RWPE1 (cell line): Measurements from ENCODE around the gene NUMA1.

ENCODE experiments used
- CTCF ChIA-PET: fragments of 350-600 bp; sonication (Branson Sonifier 250); formaldehyde crosslinking; extraction: SDS; loops from one replicate; lab custom pipeline; 2021; lab: Yijun Ruan, JAX
- POLR2A ChIA-PET: fragments of 400-600 bp; formaldehyde crosslinking; extraction: SDS; loops from one replicate; lab custom pipeline; 2020; ENCODE audit warnings: antibody characterized with exemption; ENCODE audit not compliant: low non-redundant PET; lab: Yijun Ruan, JAX
- DNase-seq: peaks from one replicate; pipeline ENCODE4 v3.0.0; 2012; ENCODE audit warnings: low spot score
- H3K27ac ChIP-seq: fragments of 450-650 bp; 2 replicates; pipeline ENCODE4 v1.5.1; 2017
- CTCF ChIP-seq: fragments of 450-650 bp; conservative IDR thresholded peaks from 2 replicates; pipeline ENCODE4 v1.5.1; 2017; ENCODE audit warnings: low read depth, mild to moderate bottlenecking

Gene NUMA1

GRCh38 chr11:72112143-72112977 lies 32.0 kb upstream of the NUMA1 start, which contains the start of gene ANAPC15:
Gene ANAPC15 (minus strand): TSS chr11:72112695. CDS start chr11:72111276, 1,419 bp downstream.
- ChIA-PET CTCF (interaction anchor here (0.5 to 1.2 kb wide), 4 partner anchors 72 to 332 kb away, joined by 3 read pairs; no protein-coding TSS in a partner anchor), POLR2A (interaction anchor here (0.8 to 1.6 kb wide), 4 partner anchors 13 to 87 kb away, joined by 3 to 7 read pairs (median 4); no protein-coding TSS in a partner anchor)
- peak; percentile 92 for DNase-seq
- H3K27ac ChIP-seq, result peak within 1 kb of the TSS; percentile 97
- no peak for TF ChIP-seq CTCF

- H3K27ac ChIP-seq, result peak overlapping the region; percentile 97
- POLR2A ChIA-PET, result interaction anchor here (0.8 to 1.1 kb wide), 2 partner anchors 87 to 112 kb away, joined by 4 to 7 read pairs; no protein-coding TSS in a partner anchor
- CTCF ChIA-PET, result no interaction called here
- no peak for DNase-seq
- no peak for TF ChIP-seq CTCF
Measured at GRCh38 chr11:72111300-72112142, 31.2 kb upstream of the NUMA1 start.

DNA sequence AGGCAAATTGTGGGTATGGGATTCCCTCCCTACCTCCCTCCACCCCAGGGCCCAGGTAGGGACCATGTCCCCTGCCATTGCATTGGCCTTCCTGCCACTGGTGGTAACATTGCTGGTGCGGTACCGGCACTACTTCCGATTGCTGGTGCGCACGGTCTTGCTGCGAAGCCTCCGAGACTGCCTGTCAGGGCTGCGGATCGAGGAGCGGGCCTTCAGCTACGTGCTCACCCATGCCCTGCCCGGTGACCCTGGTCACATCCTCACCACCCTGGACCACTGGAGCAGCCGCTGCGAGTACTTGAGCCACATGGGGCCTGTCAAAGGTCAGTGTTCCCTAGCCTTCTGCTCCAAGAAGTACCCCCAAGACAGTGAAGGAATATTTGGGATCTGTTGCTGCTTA lies 25.5 kb upstream of the NUMA1 start, which contains the start of gene TOMT:
Gene TOMT, plus strand, starts transcription at position 37 of the 400 bp plus-strand sequence. Its CDS starts 28 bp downstream, at position 65.
- TF ChIP-seq CTCF, result no peak
- no peak for DNase-seq
- ChIA-PET CTCF (no interaction called here), POLR2A (no interaction called here)
- H3K27ac ChIP-seq, result peak within 1 kb of the TSS; percentile 7; the same call in 1 of the 2 replicates

GRCh38 chr11:72103754-72104167 lies 23.4 kb upstream of the NUMA1 start:
- POLR2A ChIA-PET, result no interaction called here
- peak overlapping the region; percentile 91 for H3K27ac ChIP-seq
- no peak for TF ChIP-seq CTCF
- DNase-seq, result no peak
- CTCF ChIA-PET, result interaction anchor here (0.7 kb wide), 1 partner anchor 12 kb away, joined by 3 read pairs; no protein-coding TSS in a partner anchor

DNA sequence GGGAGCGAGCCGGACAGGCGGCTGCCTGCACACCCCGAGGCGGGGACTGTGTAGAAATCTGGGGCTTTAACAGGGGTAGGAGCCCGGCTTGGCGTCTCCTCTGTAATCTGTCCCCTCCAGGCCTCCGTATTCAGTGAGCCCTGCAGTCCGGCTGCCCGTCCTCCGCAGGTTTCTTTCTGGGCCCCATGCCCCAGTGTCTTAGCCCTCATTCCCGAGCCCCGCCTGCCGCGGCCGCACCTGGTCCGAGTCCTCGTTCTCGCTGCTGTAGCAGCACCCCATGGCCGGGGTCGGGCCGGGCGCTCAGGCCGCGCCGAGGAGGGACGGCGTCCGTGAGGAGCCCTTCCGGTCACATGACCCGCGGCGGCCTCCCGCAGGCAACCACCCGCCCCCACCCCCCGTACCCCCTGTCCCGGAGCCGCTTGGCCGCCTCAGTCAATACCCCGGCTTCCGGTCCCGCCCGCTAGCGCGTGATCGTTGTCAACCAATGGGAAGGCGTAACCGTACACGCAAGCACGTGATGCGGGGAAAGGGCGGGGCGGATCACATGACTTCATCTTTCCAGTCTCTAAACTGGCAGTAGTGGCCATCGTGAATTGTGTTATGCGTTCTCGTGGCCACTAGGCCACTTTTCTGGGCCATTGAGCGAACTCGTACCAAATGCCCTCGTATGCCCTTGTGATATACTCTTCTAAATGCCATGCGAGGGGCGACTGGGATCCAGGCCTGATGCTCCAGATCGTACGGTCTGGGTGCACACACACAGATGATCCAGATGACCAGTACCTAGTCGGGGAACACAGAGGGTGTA lies 22.8 kb upstream of the NUMA1 start, which contains the start of gene LAMTOR1:
Gene LAMTOR1, minus strand, starts transcription at position 352 of the 808 bp plus-strand sequence. Its CDS starts 73 bp downstream, at position 279.
- ChIA-PET POLR2A (no interaction called here), CTCF (interaction anchor here (0.7 kb wide), 1 partner anchor 122 kb away, joined by 3 read pairs; no protein-coding TSS in a partner anchor)
- peak; percentile 95 for DNase-seq
- peak within 1 kb of the TSS; percentile 91 for H3K27ac ChIP-seq
- peak; percentile 42 for TF ChIP-seq CTCF
